PFSK-1 (cell line): ENCODE results near the gene GALNTL6.

Experiments used
- FOXP2 ChIP-seq: optimal IDR thresholded peaks from 2 replicates; pipeline ENCODE3; 2011; ENCODE audit warnings: borderline replicate concordance, control low read depth, inconsistent platforms; ENCODE audit not compliant: insufficient read depth; ENCODE audit errors: extremely low read length, extremely low read depth
- POLR2AphosphoS5 ChIP-seq: IDR thresholded peaks from 2 replicates; pipeline ENCODE4 v1.6.1; 2012; ENCODE audit warnings: low read depth, mild to moderate bottlenecking, control low read depth, low read length, moderate library complexity
- SIN3A ChIP-seq: IDR thresholded peaks from 2 replicates; pipeline ENCODE4 v1.6.1; 2012; ENCODE audit warnings: mild to moderate bottlenecking, low read length, moderate library complexity, borderline replicate concordance; ENCODE audit not compliant: insufficient read depth
- TAF1 ChIP-seq: IDR thresholded peaks from 2 replicates; pipeline ENCODE4 v1.6.1; 2012; ENCODE audit warnings: low read length, control low read depth, borderline replicate concordance; ENCODE audit not compliant: insufficient read depth
- TF ChIP-seq, protein P1 (sequence below), 2 experiments: IDR thresholded peaks; 2 replicates each; pipeline versions ENCODE4 v1.6.1 to v1.8.0; 2011 to 2012; ENCODE audit warnings: low read depth in 2 of 2, low read length in 2 of 2, control low read depth in 1 of 2, inconsistent platforms in 1 of 2, mild to moderate bottlenecking in 1 of 2, moderate library complexity in 1 of 2; ENCODE audit not compliant: insufficient read depth in 1 of 2

GALNTL6 gene

DNA sequence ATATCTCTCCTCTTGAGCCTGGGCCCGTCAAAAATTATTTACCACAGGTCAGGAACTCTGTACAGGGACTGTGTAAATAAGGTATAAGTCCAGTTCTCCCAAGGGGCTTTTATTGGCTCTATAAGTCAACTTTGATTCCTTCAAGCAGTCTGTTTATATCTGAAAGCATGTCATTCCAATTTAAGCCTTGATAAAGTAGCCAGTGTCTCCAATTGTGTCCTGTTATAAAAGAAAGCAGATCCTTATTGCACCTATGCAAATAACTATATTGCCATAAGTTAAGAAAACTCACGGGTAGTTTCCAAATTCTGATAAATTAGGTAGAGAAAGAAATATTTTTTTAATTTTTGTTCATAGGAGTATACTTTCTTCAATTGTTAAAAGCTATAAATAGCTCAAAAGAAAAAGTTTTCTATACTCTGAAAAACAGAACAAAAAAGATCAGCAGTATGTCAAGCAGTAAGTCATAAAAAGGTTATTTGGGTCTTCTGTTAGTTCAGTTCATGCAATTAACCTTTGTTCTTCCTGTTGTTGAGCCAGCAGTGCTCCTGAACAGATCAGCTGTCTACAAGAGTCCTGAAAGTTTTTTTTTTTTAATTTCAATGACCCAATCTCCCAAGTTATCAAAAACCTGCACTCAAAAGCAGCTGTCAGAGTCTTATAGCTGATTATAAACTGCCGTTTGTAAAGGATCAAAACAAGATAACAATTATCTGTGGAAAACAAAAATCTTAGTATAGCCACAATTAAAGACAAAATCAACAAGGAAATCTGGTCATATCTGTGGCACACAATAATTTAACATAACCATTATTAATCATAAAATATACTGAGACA lies 1177.0 kb downstream of the GALNTL6 start:
- TF ChIP-seq POLR2AphosphoS5 (no peak), SIN3A (no peak), TAF1 (no peak), FOXP2 (no peak)
- TF ChIP-seq, protein P1, sequence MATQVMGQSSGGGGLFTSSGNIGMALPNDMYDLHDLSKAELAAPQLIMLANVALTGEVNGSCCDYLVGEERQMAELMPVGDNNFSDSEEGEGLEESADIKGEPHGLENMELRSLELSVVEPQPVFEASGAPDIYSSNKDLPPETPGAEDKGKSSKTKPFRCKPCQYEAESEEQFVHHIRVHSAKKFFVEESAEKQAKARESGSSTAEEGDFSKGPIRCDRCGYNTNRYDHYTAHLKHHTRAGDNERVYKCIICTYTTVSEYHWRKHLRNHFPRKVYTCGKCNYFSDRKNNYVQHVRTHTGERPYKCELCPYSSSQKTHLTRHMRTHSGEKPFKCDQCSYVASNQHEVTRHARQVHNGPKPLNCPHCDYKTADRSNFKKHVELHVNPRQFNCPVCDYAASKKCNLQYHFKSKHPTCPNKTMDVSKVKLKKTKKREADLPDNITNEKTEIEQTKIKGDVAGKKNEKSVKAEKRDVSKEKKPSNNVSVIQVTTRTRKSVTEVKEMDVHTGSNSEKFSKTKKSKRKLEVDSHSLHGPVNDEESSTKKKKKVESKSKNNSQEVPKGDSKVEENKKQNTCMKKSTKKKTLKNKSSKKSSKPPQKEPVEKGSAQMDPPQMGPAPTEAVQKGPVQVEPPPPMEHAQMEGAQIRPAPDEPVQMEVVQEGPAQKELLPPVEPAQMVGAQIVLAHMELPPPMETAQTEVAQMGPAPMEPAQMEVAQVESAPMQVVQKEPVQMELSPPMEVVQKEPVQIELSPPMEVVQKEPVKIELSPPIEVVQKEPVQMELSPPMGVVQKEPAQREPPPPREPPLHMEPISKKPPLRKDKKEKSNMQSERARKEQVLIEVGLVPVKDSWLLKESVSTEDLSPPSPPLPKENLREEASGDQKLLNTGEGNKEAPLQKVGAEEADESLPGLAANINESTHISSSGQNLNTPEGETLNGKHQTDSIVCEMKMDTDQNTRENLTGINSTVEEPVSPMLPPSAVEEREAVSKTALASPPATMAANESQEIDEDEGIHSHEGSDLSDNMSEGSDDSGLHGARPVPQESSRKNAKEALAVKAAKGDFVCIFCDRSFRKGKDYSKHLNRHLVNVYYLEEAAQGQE (IDR thresholded peaks at IDR 0.05; ENCODE audit: insufficient read depth in 1 of 2, low read depth in 2 of 2, low read length in 2 of 2), result no peak

DNA sequence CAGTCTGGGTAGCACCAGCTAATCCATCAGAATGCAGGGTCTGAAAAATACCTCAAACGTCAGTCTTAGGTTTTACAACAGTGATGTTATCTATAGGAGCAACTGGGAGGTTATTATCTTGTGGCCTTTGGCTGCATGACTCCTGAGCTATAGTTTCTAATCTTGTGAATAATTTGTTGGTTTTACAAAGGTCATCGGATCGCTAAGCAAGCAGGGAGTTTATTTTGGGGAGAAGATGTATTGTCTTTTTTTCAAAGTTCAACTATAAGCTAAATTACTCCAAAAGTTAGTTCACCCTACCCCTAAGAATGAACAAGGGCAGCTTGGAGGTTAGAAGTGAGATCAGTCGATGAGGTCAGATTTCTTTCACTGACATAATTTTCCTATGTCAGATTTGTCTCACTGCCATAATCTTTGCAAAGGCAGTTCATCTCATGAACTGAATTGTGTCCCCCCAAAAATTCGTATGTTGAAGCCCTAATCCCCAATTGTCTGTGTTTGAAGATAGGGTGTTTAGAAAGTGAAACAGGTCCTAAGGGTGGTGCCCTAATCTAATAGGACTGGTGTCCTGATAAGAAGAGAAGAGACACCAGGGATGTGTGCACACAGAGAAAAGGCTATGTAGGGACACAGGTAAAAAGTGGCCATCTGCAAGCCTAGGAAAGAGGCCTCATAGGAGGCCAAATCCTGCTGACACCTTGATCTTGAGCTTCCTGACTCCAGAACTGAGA lies 1179.6 kb downstream of the GALNTL6 start:
- TF ChIP-seq SIN3A, result no peak
- TF ChIP-seq FOXP2, result no peak
- TF ChIP-seq POLR2AphosphoS5, result no peak

DNA sequence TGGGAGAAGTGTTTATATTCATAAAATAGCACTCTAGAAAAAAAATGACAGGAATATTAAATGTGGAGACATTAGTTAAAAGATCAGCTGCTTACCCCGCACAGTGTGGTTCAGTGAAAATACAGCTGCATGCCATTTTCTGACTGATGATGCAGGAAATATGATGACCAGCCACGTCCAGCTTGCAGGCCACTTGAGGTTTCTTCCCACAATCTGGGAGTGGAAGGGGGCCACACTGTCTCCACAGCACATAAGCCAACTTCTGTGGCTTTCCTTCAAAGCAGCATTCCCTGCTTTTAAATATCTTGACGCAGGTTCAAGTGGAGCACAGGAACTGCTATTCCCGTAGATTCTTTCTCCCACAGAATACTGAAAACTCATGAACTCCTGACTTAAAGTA lies 1182.0 kb downstream of the GALNTL6 start:
- TF ChIP-seq SIN3A (no peak), POLR2AphosphoS5 (no peak), TAF1 (no peak), FOXP2 (no peak)
- TF ChIP-seq, protein P1 (IDR thresholded peaks at IDR 0.05; ENCODE audit: insufficient read depth in 1 of 2, low read depth in 2 of 2, low read length in 2 of 2), result no peak

DNA sequence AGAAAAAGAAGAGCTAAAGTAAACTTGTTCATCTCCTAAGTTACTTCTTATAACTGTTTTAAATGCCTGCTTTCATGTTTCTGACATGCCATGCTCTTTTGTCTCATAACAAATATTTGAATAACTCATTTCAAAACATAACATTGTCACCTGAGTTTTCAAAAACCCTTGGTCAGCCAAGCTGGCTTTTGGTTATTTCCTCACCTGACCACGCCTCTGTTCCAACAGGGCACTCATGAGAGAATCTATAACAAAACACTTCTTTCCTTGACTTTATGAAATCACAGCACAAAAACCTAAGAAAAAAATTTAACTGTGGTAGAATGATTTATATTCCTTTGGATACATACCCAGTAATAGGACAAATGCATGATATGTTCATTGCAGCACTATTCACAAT lies 1182.5 kb downstream of the GALNTL6 start:
- TF ChIP-seq FOXP2 (no peak), POLR2AphosphoS5 (no peak), SIN3A (no peak), TAF1 (no peak)
- TF ChIP-seq, protein P1 (IDR thresholded peaks at IDR 0.05; ENCODE audit: insufficient read depth in 1 of 2, low read depth in 2 of 2, low read length in 2 of 2), result no peak

DNA sequence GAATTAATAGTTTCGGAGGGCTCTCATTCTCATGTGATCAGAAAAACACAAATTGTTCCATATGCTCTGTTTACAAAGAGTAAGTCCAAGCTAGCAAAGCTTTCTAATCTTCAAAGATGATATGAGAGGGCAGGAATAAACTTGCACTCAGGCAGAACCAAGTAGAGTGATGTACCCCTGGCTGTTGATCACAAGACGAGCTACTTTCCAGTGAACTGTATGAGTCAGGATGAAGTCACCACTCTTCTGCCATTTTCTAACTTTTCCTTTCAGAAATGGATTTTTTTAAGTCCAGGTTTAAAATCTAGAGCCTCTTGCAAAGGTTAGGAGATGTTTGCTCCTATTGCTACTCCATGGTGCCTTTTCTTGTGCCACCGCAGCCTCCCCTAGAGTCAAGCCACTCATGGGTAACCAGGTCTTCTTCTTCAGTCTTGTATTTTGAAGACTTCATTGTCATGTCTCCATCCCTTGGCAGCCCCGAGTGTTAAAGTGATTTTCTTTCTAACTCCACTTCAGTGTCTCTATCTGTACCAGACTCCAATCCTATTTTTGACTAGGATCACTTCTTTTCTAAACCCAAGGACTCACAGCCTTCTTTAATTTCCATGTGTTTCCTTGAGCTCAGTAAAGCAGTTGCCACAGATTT lies 1183.5 kb downstream of the GALNTL6 start:
- TF ChIP-seq FOXP2 (no peak), TAF1 (no peak), SIN3A (no peak), POLR2AphosphoS5 (no peak)
- TF ChIP-seq, protein P1 (IDR thresholded peaks at IDR 0.05; ENCODE audit: insufficient read depth in 1 of 2, low read depth in 2 of 2, low read length in 2 of 2), result no peak
